H1 (cell line): ENCODE measurements around the gene FSTL4. TPM values are rescaled to one million over a fixed set of nuclear protein-coding genes. Genes with fewer than 3 reads are reported as not detected.

Experiments used
- CTCF ChIA-PET: fragments of 300-600 bp; sonication (Branson Sonifier 250); formaldehyde crosslinking; loops from one replicate; lab custom pipeline; 2021; ENCODE audit not compliant: partially characterized antibody; lab: Charles Lee
- POLR2A ChIA-PET: fragments of 300-600 bp; sonication (Branson Sonifier 250); formaldehyde crosslinking; loops from one replicate; lab custom pipeline; 2021; ENCODE audit warnings: inconsistent platforms; ENCODE audit not compliant: partially characterized antibody; lab: Charles Lee
- DNase-seq, 2 experiments: peaks; one replicate each; pipeline versions ENCODE4 v3.0.0 to v3.0.0-alpha.2; 2010 to 2022; ENCODE audit warnings: low spot score in 2 of 2, low read depth in 1 of 2, mixed read lengths in 1 of 2
- FAIRE-seq: peaks from 2 replicates; lab custom pipeline; 2011; peaks lifted over from hg19 to GRCh38; lab: Jason Lieb, UNC
- H2AFZ ChIP-seq: 2 replicates; pipeline ENCODE4 v1.8.1; 2012; ENCODE audit warnings: low read length, inconsistent platforms
- H2AK5ac ChIP-seq: 2 replicates; pipeline ENCODE4 v1.6.1; 2013; ENCODE audit warnings: low read depth, low read length
- H2BK120ac ChIP-seq: replicated peaks from 2 replicates; pipeline ENCODE3; 2013; ENCODE audit warnings: low read depth, low read length, inconsistent platforms
- H2BK12ac ChIP-seq: 2 replicates; pipeline ENCODE4 v1.6.1; 2013; ENCODE audit warnings: low read depth, low read length
- H2BK15ac ChIP-seq: 2 replicates; pipeline ENCODE4 v1.6.1; 2013; ENCODE audit warnings: low read length
- H2BK20ac ChIP-seq: 2 replicates; pipeline ENCODE4 v1.6.1; 2013; ENCODE audit warnings: low read length
- H2BK5ac ChIP-seq: 2 replicates; pipeline ENCODE4 v1.6.1; 2013; ENCODE audit warnings: low read depth, low read length
- H3K14ac ChIP-seq: 2 replicates; pipeline ENCODE4 v1.6.1; 2013; ENCODE audit warnings: inconsistent platforms; ENCODE audit not compliant: insufficient read length
- H3K18ac ChIP-seq: 2 replicates; pipeline ENCODE4 v1.6.1; 2013; ENCODE audit warnings: low read length; ENCODE audit errors: extremely low read depth
- H3K23ac ChIP-seq: 2 replicates; pipeline ENCODE4 v1.6.1; 2013; ENCODE audit warnings: inconsistent platforms; ENCODE audit not compliant: insufficient read length
- H3K23me2 ChIP-seq: 2 replicates; pipeline ENCODE4 v1.6.1; 2013; ENCODE audit warnings: low read depth, low read length
- H3K27ac ChIP-seq: 2 replicates; pipeline ENCODE4 v1.6.1; 2011; ENCODE audit warnings: low read depth, low read length, inconsistent platforms
- H3K27me3 ChIP-seq, 4 experiments: replicated peaks in 1 of 4; 1 replicate in 1 of 4; 2 replicates in 3 of 4; pipeline versions ENCODE4 v1.6.1 to v1.8.1; 2011 to 2013; ENCODE audit warnings: low read length in 3 of 4, mild to moderate bottlenecking in 3 of 4, inconsistent platforms in 2 of 4, mixed read lengths in 2 of 4, moderate library complexity in 1 of 4; ENCODE audit not compliant: control insufficient read depth in 3 of 4, insufficient read depth in 3 of 4; ENCODE audit errors: extremely low read depth in 1 of 4
- H3K36me3 ChIP-seq, 4 experiments: 2 replicates each; pipeline versions ENCODE4 v1.6.1 to v1.8.1; 2011 to 2013; ENCODE audit warnings: mild to moderate bottlenecking in 4 of 4, low read length in 3 of 4, moderate library complexity in 2 of 4, control low read depth in 1 of 4, inconsistent platforms in 1 of 4; ENCODE audit not compliant: insufficient read depth in 4 of 4, control insufficient read depth in 2 of 4
- H3K4ac ChIP-seq: replicated peaks from 2 replicates; pipeline ENCODE3; 2013; ENCODE audit warnings: low read length, low read depth, mixed read lengths, inconsistent platforms; ENCODE audit not compliant: insufficient read length
- H3K4me1 ChIP-seq, 4 experiments: replicated peaks in 1 of 4; 1 replicate in 1 of 4; 2 replicates in 3 of 4; pipeline versions ENCODE4 v1.6.1 to v1.8.1; 2011 to 2013; ENCODE audit warnings: low read length in 3 of 4, inconsistent platforms in 2 of 4, mixed read lengths in 1 of 4; ENCODE audit not compliant: insufficient read depth in 4 of 4, control insufficient read depth in 3 of 4
- H3K4me2 ChIP-seq, 2 experiments: 2 replicates each; pipeline versions ENCODE4 v1.6.1 to v1.8.1; 2011 to 2013; ENCODE audit warnings: low read depth in 2 of 2, low read length in 2 of 2, control low read depth in 1 of 2, inconsistent platforms in 1 of 2, mild to moderate bottlenecking in 1 of 2; ENCODE audit not compliant: insufficient read depth in 1 of 2
- H3K4me3 ChIP-seq, 4 experiments: fragments of 200-600, 300-600 bp in 1 of 4; sonication (generic), shearing (Covaris generic), sonication (Bioruptor Twin) in 1 of 4; 2 replicates each; pipeline versions ENCODE4 v1.5.1 to v1.8.1; 2011 to 2016; ENCODE audit warnings: low read length in 4 of 4, low read depth in 3 of 4, control low read depth in 2 of 4, inconsistent platforms in 2 of 4, mild to moderate bottlenecking in 2 of 4, mixed read lengths in 1 of 4, moderate library complexity in 1 of 4; ENCODE audit not compliant: insufficient read depth in 2 of 4; ENCODE audit errors: extremely low read depth in 1 of 4
- H3K56ac ChIP-seq: replicated peaks from 2 replicates; pipeline ENCODE3; 2013; ENCODE audit warnings: low read depth, mild to moderate bottlenecking, mixed read lengths, low read length, inconsistent platforms; ENCODE audit not compliant: insufficient read length
- H3K79me1 ChIP-seq: 2 replicates; pipeline ENCODE4 v1.6.1; 2013; ENCODE audit warnings: low read depth, low read length, control low read depth
- H3K79me2 ChIP-seq, 2 experiments: 2 replicates each; pipeline versions ENCODE4 v1.6.1 to v1.8.1; 2012 to 2013; ENCODE audit warnings: low read length in 2 of 2, mild to moderate bottlenecking in 2 of 2, inconsistent platforms in 1 of 2; ENCODE audit not compliant: insufficient read depth in 2 of 2, control insufficient read depth in 1 of 2
- H3K9ac ChIP-seq, 4 experiments: replicated peaks in 1 of 4; 1 replicate in 1 of 4; 2 replicates in 3 of 4; pipeline versions ENCODE4 v1.6.1 to v1.8.1; 2011 to 2013; ENCODE audit warnings: low read depth in 3 of 4, low read length in 3 of 4, control low read depth in 2 of 4, mild to moderate bottlenecking in 2 of 4, moderate library complexity in 2 of 4, inconsistent platforms in 1 of 4; ENCODE audit errors: extremely low read depth in 1 of 4
- H3K9me3 ChIP-seq, 2 experiments: 2 replicates each; pipeline versions ENCODE4 v1.6.1 to v1.8.1; 2012 to 2013; ENCODE audit warnings: mild to moderate bottlenecking in 2 of 2, moderate library complexity in 2 of 2, control low read depth in 1 of 2, inconsistent platforms in 1 of 2, low read depth in 1 of 2, low read length in 1 of 2, mixed read lengths in 1 of 2; ENCODE audit not compliant: insufficient read depth in 2 of 2
- H4K20me1 ChIP-seq, 2 experiments: replicated peaks in 1 of 2; 2 replicates each; pipeline versions ENCODE3 to v1.8.1; 2011 to 2013; ENCODE audit warnings: inconsistent platforms in 2 of 2, low read length in 2 of 2, mild to moderate bottlenecking in 1 of 2; ENCODE audit not compliant: insufficient read depth in 2 of 2, control insufficient read depth in 1 of 2
- H4K5ac ChIP-seq: 2 replicates; pipeline ENCODE4 v1.6.1; 2013; ENCODE audit warnings: low read length, low read depth, mixed read lengths, inconsistent platforms; ENCODE audit not compliant: insufficient read length
- H4K8ac ChIP-seq: 2 replicates; pipeline ENCODE4 v1.8.0; 2013; ENCODE audit warnings: mild to moderate bottlenecking, moderate library complexity, low read length, inconsistent platforms; ENCODE audit not compliant: insufficient read depth; ENCODE audit errors: extremely low read depth
- H4K91ac ChIP-seq: replicated peaks from 2 replicates; pipeline ENCODE3; 2013; ENCODE audit warnings: low read length, mixed read lengths, inconsistent platforms; ENCODE audit not compliant: insufficient read length
- SUZ12 ChIP-seq: fragments of 200-600 bp; sonication (generic); IDR thresholded peaks from 2 replicates; pipeline ENCODE4 v1.6.1; 2012; ENCODE audit warnings: mild to moderate bottlenecking, inconsistent platforms, low read length, moderate library complexity, mixed read lengths
- WGBS, 2 experiments: shearing (Covaris generic) in 1 of 2; methylation state at CpG; one replicate each; pipeline versions ENCODE4 v1.1.6 to v1.1.7; 2013 to 2015; ENCODE audit warnings: low lambda C conversion rate in 2 of 2, mixed read lengths in 2 of 2, inconsistent platforms in 1 of 2, low coverage in 1 of 2, missing lambda C conversion rate in 1 of 2; ENCODE audit not compliant: insufficient replicate concordance in 2 of 2, insufficient coverage in 1 of 2, insufficient read length in 1 of 2; ENCODE audit errors: extremely low coverage in 1 of 2, missing lambda C conversion rate in 1 of 2; 5-methylcytosine and 5-hydroxymethylcytosine counted together
- polyA plus RNA-seq, 7 experiments: library from polyadenylated mRNA; depleted of rRNA in 3 of 7; stranded (reverse) in 5 of 7; unstranded in 2 of 7; fragments of >200 nt in 5 of 7; fragments of 200-250 nt in 2 of 7; gene quantifications; 1 replicate in 5 of 7; 2 replicates in 1 of 7; 4 replicates in 1 of 7; pipeline versions ENCODE4 v1.2.1 to v1.2.3, GENCODE V29; 2011 to 2013; ENCODE audit warnings: missing spikeins in 2 of 7, mixed read lengths in 2 of 7
- total RNA-seq: library from RNA; stranded (reverse); fragmentation: NEBNext Ultra II Directional; extraction: Animal tissue kit (Norgen Biotek cat#: 25700); gene quantifications from 2 replicates; pipeline ENCODE4 v1.2.1, GENCODE V29; 2021

The FSTL4 gene
- total and polyA plus RNA-seq, 2 of the 8 experiments (the other 6 are each of a cell fraction or from before 2014, with no cell fraction given) = 3.1 to 4.1 TPM

GRCh38 chr5:133285583-133286021 is 326.7 kb downstream of the FSTL4 start:
- Histone ChIP-seq H3K4me2 (no peak overlapping the region), H4K5ac (no peak overlapping the region), H3K27me3 (no peaks in the 10 kb centered on the region), H3K23ac (no peak overlapping the region), H2AK5ac (peak overlapping the region; percentile 82; the same call in 1 of the 2 replicates), H3K79me2 (no peaks in the 10 kb centered on the region), H3K9ac (no peak overlapping the region), H2BK120ac (no peak overlapping the region), H3K79me1 (no peaks in the 10 kb centered on the region), H4K20me1 (no peaks in the 10 kb centered on the region), H3K23me2 (no peaks in the 10 kb centered on the region), H3K9me3 (no peaks in the 10 kb centered on the region), H3K27ac (no peak overlapping the region), H2BK12ac (no peak overlapping the region), H2BK20ac (no peak overlapping the region), H4K8ac (no peak overlapping the region), H3K56ac (no peak overlapping the region), H3K18ac (no peak overlapping the region; the same call in 1 of the 2 replicates), H2BK15ac (0 out of 2 replicates have a peak overlapping the region, but pooled peaks have one; percentile 16), H3K36me3 (no peaks in the 10 kb centered on the region), H2AFZ (no peak overlapping the region), H4K91ac (no peak overlapping the region), H3K4me3 (no peak overlapping the region), H3K14ac (no peak overlapping the region), H3K4ac (no peak overlapping the region), H2BK5ac (no peak overlapping the region), H3K4me1 (peaks cover 0 to 2% (median 0%) of the 10 kb centered on the region in 4 experiments; a peak in 1 of 7 replicates)
- DNase-seq (no peak), FAIRE-seq (no peak)
- POLR2A ChIA-PET = interaction anchor here (0.5 kb wide), 1 partner anchor 416 kb away, joined by 3 read pairs; no protein-coding TSS in a partner anchor
- WGBS, 2 experiments = 86% methylated on average over 7 of the region's 7 CpGs; no CpG with 5 or more reads in 1 of the 2 experiments
- CTCF ChIA-PET = interaction anchor here (0.6 to 1.4 kb wide), 7 partner anchors 8 to 173 kb away, joined by 3 to 4 read pairs (median 3); no protein-coding TSS in a partner anchor
- TF ChIP-seq SUZ12 = no peak
